CD4-positive, alpha-beta T cell treated with Interleukin-6 at 100 ng/mL for 8 hours (primary cell): ENCODE measurements around the gene CACFD1.
"Not testable (repeated sequence)": the region's sequence is repeated elsewhere in the genome, so short reads cannot be mapped to it uniquely, and the experiment has no call there.

ENCODE experiments used
- DNase-seq: peaks from one replicate; pipeline ENCODE4 v3.0.0-alpha.2; 2020; ENCODE audit warnings: mixed read lengths, low spot score

CACFD1 gene

DNA sequence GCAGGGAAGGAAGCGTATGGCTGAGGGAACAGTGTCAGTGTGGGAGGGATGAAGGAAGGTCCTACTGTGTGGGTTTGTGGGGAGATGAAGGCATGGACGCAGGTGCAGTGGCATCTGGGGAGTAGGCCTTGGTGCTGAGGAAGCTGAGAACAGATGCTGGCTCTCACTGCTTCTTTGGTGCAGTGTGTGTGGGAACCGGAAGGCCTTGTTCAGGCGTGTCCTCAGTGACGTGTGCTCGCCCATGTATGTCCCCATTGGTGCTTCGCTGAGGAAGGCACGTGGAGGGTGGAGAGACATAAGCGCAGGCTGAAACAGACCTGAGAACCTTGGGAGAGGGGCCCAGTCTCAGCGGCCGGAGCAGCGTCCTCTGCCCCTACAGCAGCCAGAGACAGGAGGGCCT, 18.9 kb upstream of the CACFD1 start:
- DNase-seq = no peak

DNA sequence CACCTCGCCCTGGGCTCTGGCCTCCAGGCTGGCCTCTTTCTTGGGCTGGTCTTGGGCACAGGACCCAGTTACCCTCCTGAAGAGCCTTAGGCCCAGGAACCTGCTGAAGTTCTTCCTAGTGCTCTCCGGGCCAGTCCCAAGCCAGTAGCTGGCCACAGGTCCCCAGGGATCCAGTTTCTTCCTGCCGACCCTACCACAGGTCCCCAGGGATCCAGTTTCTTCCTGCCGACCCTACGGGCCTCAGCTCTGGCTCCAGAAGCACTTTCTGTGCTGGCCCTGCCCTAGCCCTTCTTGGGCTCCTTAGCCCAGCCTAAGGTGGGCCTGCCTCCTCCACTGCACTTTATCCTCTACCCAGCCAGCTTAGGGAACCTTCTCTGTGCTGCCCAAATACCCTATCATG, 18.2 kb upstream of the CACFD1 start:
- no peak for DNase-seq

GRCh38 chr9:133443248-133443647, 16.5 kb upstream of the CACFD1 start:
- DNase-seq = no peak

DNA sequence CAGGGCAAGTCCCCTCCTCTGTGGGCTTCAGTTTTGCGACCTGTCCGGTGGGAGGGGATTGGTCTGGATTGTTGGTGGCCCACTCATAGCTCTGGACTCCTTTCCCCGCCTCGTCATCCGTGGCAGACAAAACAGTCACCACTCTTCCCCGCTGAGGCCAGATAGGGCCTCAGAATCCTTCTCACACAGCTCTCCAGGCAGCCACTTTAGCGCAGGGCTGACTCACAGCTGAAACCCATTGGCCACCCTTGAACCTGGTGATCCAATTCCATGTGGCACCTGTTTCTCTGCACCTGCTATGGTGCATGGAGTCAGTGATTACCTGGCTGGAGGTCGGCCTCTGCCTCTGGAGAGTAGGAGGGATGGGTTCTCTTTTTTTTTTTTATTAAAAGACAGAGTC, 15.8 kb upstream of the CACFD1 start:
- no peak for DNase-seq

GRCh38 chr9:133445293-133445969, 14.3 kb upstream of the CACFD1 start:
- no peak for DNase-seq

DNA sequence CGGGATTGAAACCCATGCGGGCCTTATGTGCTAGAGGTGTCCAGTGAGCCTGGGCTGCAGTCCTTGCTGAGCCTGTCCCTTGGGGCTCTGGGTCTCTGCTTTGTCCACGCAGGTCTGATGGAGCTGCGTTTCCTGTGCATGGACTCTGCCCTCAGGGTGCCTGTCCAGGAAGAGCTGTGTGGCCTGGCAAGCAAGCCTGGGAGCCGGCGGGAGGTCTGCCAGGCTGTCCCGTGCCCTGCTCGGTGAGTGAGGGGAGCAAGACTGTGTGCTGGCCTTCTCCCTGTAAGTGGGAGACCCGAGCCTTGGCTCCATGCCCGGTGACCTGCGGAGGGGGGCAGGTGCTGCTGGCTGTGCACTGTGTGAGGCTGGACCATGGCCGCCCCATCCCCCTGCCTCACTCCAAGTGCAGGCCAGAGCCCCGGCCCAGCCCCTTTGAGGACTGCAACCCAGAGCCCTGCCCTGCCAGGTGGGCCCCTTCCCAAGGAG, 11.2 kb upstream of the CACFD1 start:
- DNase-seq = no peak

DNA sequence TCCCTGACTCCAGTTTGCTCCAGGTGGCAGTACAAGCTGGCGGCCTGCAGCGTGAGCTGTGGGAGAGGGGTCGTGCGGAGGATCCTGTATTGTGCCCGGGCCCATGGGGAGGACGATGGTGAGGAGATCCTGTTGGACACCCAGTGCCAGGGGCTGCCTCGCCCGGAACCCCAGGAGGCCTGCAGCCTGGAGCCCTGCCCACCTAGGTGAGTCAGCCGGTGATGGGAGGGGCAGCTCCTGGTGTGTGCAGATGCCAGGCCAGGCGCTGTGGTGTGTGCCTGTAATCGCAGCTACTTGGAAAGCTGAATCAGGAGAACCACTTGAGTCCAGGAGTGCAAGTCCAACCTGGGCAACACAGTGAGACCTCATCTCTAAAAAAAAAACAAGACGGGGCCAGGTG, 10.0 kb upstream of the CACFD1 start:
- DNase-seq = no peak

DNA sequence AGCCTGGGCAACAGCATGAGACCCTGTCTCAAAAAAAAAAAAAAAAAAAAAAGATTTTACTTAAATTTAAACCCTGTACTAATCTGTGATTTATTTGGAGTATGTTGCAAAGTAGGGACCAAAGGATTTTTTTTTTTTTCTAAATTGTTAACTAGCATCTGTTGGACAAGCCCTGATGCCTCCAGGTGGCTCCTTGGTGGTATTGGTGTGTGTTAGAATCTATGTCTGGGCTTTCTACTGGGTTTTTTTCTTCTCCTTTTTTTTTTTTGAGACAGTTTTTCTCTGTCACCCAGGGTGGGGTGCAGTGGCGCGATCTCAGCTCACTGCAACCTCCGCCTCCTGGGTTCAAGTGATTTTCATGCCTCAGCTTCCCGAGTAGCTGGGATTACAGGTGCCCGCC, 7.9 kb upstream of the CACFD1 start:
- not testable (repeated sequence) for DNase-seq

GRCh38 chr9:133452562-133452961, 7.2 kb upstream of the CACFD1 start:
- DNase-seq = no peak

DNA sequence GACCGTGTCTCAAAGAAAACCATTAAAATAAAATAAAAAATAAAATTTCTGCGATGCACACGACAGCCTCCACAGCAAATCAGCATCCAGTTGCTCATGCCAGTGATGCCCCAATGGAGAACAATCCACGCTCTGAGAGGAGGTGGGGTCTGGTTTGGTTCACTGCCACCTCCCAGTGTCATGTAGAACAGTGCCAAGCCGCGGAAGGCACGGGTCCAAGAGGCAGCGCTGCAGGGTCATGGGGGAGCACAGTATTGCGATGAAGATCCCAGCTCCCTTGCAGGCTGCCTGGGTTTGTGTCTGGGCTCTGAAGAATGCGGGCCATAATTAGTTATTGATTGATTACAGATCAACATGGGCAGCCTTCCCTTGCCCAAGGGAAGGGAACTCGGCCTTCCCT, 6.1 kb upstream of the CACFD1 start:
- DNase-seq = no peak

GRCh38 chr9:133454325-133454724, 5.5 kb upstream of the CACFD1 start:
- DNase-seq = no peak

GRCh38 chr9:133454943-133455673, 4.7 kb upstream of the CACFD1 start:
- no peak for DNase-seq

GRCh38 chr9:133455936-133456335, 3.8 kb upstream of the CACFD1 start:
- DNase-seq = no peak

GRCh38 chr9:133456409-133456808, 3.4 kb upstream of the CACFD1 start:
- no peak for DNase-seq

DNA sequence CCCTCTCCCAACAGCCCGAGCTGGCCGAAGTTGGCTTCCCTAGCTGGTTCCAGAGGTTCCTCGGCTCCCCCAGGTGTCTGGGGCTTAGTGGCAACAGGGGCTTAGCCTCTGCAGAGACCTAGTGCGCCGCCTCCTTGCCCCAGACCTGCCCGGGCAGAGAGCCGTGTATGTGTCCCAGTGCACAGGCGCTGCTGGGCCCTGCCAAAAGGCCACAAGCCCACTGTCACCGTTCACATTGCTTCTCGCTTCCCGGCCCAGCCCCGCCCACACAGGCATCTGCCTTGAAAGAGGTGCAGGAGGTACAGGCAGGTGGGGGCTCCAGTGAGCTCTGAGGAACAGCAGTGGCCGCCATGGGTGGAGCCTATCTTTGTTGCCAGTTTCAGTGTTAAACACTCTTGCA, 2.5 kb upstream of the CACFD1 start:
- DNase-seq = no peak

DNA sequence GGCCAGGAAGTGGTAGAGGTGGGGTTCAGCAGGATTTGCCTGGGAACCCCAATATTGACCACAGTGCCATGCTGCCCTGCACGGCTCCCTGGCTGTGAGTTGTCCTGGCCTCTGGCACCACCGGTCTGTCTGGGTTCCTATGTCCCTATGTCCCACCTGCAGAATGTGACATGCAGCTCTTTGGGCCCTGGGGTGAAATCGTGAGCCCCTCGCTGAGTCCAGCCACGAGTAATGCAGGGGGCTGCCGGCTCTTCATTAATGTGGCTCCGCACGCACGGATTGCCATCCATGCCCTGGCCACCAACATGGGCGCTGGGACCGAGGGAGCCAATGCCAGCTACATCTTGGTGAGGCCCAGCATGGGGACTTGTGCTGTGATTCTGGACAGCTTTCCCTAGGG, 2.0 kb upstream of the CACFD1 start:
- no peak for DNase-seq

DNA sequence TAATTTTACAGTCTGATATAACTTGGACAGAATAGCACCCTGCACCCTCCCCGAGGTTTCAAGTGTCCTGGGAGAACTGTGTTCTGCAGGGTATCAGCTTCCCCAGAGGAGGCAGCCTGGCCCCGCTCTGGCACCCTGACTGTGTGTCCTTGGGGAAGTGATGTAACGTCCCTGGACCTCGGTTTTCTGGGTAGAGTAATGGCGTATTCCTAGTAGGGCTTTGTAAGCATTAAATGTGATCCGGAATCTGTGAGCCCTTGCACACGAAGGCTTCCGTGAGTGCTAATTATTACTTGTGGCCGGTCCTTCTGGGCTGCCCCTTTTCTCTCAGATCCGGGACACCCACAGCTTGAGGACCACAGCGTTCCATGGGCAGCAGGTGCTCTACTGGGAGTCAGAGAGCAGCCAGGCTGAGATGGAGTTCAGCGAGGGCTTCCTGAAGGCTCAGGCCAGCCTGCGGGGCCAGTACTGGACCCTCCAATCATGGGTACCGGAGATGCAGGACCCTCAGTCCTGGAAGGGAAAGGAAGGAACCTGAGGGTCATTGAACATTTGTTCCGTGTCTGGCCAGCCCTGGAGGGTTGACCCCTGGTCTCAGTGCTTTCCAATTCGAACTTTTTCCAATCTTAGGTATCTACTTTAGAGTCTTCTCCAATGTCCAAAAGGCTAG, 1.0 kb upstream of the CACFD1 start:
- no peak for DNase-seq

DNA sequence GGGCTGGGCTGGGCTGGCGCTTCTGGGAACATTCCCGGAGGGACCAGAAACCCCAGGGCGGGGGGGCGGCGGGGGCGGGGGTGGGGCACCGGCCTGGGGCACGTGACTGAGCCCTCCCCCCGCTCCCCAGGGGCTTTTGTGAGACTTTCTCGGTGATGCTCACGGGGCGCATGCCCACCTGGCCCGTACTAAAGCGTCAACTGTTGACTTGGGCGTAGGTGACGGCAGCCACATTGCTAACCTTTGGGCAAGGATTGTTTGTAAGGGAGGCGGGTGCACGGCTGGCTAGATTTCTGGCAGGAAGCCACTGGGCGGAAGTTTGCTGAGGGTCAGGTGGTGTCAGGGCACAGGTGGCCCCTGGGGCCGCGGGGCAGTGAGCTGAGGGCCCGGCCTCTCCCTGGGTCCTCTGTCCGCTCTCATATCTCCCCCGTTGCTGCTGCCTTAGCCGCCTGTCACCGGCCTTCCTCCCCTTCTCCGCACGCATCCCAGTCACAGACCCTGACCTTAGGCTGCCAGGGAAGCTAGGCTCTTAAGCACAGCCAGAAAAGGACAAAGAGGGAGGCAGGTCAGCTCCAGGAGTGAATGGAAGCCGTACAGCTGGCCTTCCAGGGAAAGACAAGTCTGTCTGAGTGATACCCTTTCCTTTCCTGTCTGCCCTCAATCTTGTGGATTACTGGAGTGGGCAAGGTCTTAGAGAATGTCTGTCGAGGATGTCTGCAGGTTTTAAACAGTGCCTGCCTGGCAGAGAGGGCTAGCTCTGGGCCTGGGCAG, 812 bp downstream of the CACFD1 start:
- DNase-seq = peak; percentile 21

DNA sequence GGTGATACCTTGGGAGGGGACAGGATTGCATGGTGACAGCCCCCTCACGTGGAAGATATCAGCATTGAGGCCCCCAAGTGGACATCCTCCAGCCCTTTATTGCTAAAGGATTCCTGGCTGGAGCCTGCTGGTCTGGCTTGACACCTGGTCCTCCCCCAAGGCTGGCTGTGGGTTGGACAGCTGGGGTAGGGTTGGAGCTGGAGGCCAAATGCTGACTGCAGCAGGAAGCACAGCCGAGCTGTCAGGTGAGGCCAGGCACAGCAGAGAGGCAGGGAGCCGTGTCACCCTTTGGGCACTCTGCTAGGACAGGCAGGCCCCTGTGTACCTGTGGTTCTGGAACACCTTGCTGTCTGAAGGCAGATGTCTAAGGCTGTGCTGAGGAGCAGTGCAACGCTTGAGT, 2.2 kb downstream of the CACFD1 start:
- no peak for DNase-seq

GRCh38 chr9:133463234-133463863, 3.6 kb downstream of the CACFD1 start:
- no peak for DNase-seq

GRCh38 chr9:133463864-133464615, 4.3 kb downstream of the CACFD1 start:
- DNase-seq = no peak
